ENCODE measurements around the gene TRIP11.

Gene TRIP11

GRCh38 chr14:91919814-91920213 is 120.0 kb downstream of the TRIP11 start:
- TF ChIP-seq FOXM1 (IDR thresholded peaks at IDR 0.05; ENCODE audit: borderline replicate concordance, low read depth) (no peak), MAX (IDR thresholded peaks at IDR 0.05) (no peak), EGR1 (IDR thresholded peaks at IDR 0.05) (no peak), CREB1 (IDR thresholded peaks at IDR 0.05; ENCODE audit: low read depth) (no peak), REST (IDR thresholded peaks at IDR 0.05; ENCODE audit: low read depth) (no peak), TAF1 (IDR thresholded peaks at IDR 0.05; ENCODE audit: low read depth) (no peak), CEBPB (IDR thresholded peaks at IDR 0.05) (no peak), USF1 (IDR thresholded peaks at IDR 0.05) (no peak), YY1 (IDR thresholded peaks at IDR 0.05; ENCODE audit: low read depth) (no peak), RAD21 (IDR thresholded peaks at IDR 0.05; ENCODE audit: low read depth) (no peak), TCF12 (IDR thresholded peaks at IDR 0.05; ENCODE audit: low read depth) (no peak), TEAD4 (IDR thresholded peaks at IDR 0.05) (no peak), EP300 (IDR thresholded peaks at IDR 0.05; ENCODE audit: borderline replicate concordance) (no peak), NFIC (IDR thresholded peaks at IDR 0.05) (no peak), ZBTB7A (IDR thresholded peaks at IDR 0.05; ENCODE audit: low read depth) (no peak)

GRCh38 chr14:91918186-91918883 is 121.5 kb downstream of the TRIP11 start:
- TF ChIP-seq RAD21 (IDR thresholded peaks at IDR 0.05; ENCODE audit: low read depth) (no peak), TCF12 (IDR thresholded peaks at IDR 0.05; ENCODE audit: low read depth) (no peak), EP300 (IDR thresholded peaks at IDR 0.05; ENCODE audit: borderline replicate concordance) (no peak), YY1 (IDR thresholded peaks at IDR 0.05; ENCODE audit: low read depth) (no peak), REST (IDR thresholded peaks at IDR 0.05; ENCODE audit: low read depth) (no peak)

Measured in Ishikawa (cell line).